BJ (cell line): ENCODE measurements around the gene ECE2. TPM values are rescaled to one million over a fixed set of nuclear protein-coding genes. Genes with fewer than 3 reads are reported as not detected.
"Not testable (repeated sequence)": the region's sequence is repeated elsewhere in the genome, so short reads cannot be mapped to it uniquely, and the experiment has no call there.

ENCODE experiments used
- CTCF ChIA-PET: fragments of 350-600 bp; formaldehyde crosslinking; extraction: SDS; loops from one replicate; lab custom pipeline; 2021; ENCODE audit warnings: antibody characterized with exemption, inconsistent platforms; lab: Yijun Ruan, JAX
- POLR2A ChIA-PET: fragments of 300-600 bp; sonication (Branson Sonifier 250); formaldehyde crosslinking; extraction: SDS; loops from one replicate; lab custom pipeline; 2021; ENCODE audit warnings: antibody characterized with exemption; lab: Charles Lee
- DNase-seq: peaks from one replicate; pipeline ENCODE4 v3.0.0-alpha.2; 2011; ENCODE audit warnings: low read depth
- H3K27me3 ChIP-seq: 2 replicates; pipeline ENCODE4 v1.6.0; 2011; ENCODE audit warnings: low read length; ENCODE audit not compliant: control insufficient read depth, insufficient read depth
- H3K36me3 ChIP-seq: 2 replicates; pipeline ENCODE4 v1.5.1; 2011; ENCODE audit warnings: low read length; ENCODE audit not compliant: control insufficient read depth, insufficient read depth
- H3K4me3 ChIP-seq: 2 replicates; pipeline ENCODE4 v1.5.1; 2011; ENCODE audit warnings: low read depth, mild to moderate bottlenecking, control low read depth, low read length
- CTCF ChIP-seq: IDR thresholded peaks from 2 replicates; pipeline ENCODE4 v1.5.1; 2011; ENCODE audit warnings: low read depth, mild to moderate bottlenecking, control low read depth, inconsistent platforms, low read length, moderate library complexity; ENCODE audit not compliant: insufficient read depth
- polyA plus RNA-seq: library from polyadenylated mRNA; depleted of rRNA; stranded (reverse); fragments of >200 nt; gene quantifications from 2 replicates; pipeline ENCODE4 v1.2.3, GENCODE V29; 2011

The ECE2 gene
- polyA plus RNA-seq, 1 experiment: not detected

DNA sequence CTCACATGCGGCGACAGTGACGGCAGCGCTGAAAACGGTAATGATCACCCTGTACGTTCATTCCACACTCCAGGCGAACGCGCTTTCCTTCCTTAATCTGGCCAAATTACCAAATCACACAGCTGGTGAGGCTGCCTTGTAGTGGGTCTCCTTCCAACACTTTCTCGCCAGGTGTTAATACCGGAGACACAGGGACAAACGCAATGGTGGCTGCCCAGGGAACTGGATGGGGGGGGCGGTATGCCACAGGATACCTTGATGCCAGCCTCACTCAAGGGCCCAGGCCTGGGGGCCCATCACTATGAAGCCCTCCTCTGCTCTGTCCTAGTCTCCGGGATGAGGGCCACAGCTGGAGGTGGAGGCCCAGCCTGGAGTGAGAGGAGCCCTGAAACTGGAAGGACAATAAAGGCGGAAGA lies 13.1 kb upstream of the ECE2 start:
- H3K36me3 ChIP-seq: no peaks in the 10 kb centered on the region
- TF ChIP-seq CTCF: no peak
- ChIA-PET CTCF (interaction anchor here (0.8 kb wide), 1 partner anchor 794 kb away, joined by 3 read pairs; no protein-coding TSS in a partner anchor), POLR2A (no interaction called here)
- H3K4me3 ChIP-seq: no peak overlapping the region
- DNase-seq: no peak
- H3K27me3 ChIP-seq: peaks cover 11% of the 10 kb centered on the region

DNA sequence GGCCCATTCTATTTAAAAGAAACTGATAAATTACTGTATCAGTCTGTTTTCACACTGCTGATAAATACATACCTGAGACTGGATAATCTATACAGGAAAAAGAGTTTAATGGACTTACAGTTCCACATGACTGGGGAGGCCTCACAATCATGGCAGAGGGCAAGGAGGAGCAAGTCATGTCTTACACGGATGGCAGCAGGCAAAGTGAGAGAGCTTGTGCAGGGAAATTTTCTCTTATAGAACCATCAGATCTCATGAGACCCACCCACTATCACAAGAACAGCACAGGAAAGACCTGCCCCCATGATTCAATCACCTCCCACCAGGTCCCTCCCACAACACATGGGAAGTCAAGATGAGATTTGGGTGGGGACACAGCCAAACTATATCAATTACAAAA lies 8.6 kb upstream of the ECE2 start:
- H3K36me3 ChIP-seq, H3K27me3 ChIP-seq, DNase-seq, H3K4me3 ChIP-seq, POLR2A ChIA-PET: not testable (repeated sequence)
- CTCF ChIA-PET: interaction anchor here (1.2 kb wide), 1 partner anchor 27 kb away, joined by 3 read pairs; no protein-coding TSS in a partner anchor

GRCh38 chr3:184272269-184272668 lies 3.6 kb upstream of the ECE2 start:
- no peak for DNase-seq
- H3K4me3 ChIP-seq: no peak overlapping the region
- CTCF ChIA-PET: interaction anchor here (2.0 kb wide), 1 partner anchor 17 kb away, joined by 10 read pairs; no protein-coding TSS in a partner anchor
- peaks cover 23% of the 10 kb centered on the region for H3K27me3 ChIP-seq
- POLR2A ChIA-PET: no interaction called here
- TF ChIP-seq CTCF: no peak
- no peaks in the 10 kb centered on the region for H3K36me3 ChIP-seq

- H3K4me3 ChIP-seq: no peak overlapping the region
- no peaks in the 10 kb centered on the region for H3K36me3 ChIP-seq
- no peak for TF ChIP-seq CTCF
- no peak for DNase-seq
- POLR2A ChIA-PET: no interaction called here
- H3K27me3 ChIP-seq: peaks cover 37% of the 10 kb centered on the region
- CTCF ChIA-PET: no interaction called here
These were observed 481 bp upstream of the ECE2 start for GRCh38 chr3:184275381-184275701.

GRCh38 chr3:184277366-184277765 lies 1.5 kb downstream of the ECE2 start:
- CTCF ChIA-PET: no interaction called here
- POLR2A ChIA-PET: no interaction called here
- no peak for TF ChIP-seq CTCF

DNA sequence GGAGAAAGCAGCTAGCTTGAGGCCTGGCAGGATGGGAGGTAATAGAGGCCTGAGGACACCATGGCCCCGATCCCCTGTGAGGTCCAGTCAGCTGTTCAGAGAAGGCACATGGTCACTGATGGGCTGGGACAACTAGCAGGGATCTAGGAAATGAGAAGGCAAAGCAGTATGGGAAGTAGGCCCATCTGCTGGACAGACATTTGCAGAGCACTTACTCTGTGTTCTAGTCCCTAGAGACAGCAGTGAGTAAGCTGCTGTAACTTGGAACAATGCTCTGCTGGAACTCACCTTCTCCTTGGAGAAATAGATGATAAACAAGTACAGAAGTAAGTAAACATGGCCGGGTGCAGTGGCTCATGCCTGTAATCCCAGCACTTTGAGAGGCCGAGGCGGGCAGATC lies 7.1 kb downstream of the ECE2 start:
- no peak for DNase-seq
- CTCF ChIA-PET: interaction anchor here (2.0 kb wide), 1 partner anchor 55 kb away, joined by 6 read pairs; no protein-coding TSS in a partner anchor

More at GRCh38 chr3:184277366-184277765, 1.5 kb downstream of the ECE2 start:
- Histone ChIP-seq H3K4me3 (no peak overlapping the region), H3K27me3 (peaks cover 39% of the 10 kb centered on the region), H3K36me3 (no peaks in the 10 kb centered on the region)
- no peak for DNase-seq

More for the DNA sequence above, 7.1 kb downstream of the ECE2 start:
- no peak for TF ChIP-seq CTCF
- no peak overlapping the region for H3K4me3 ChIP-seq
- POLR2A ChIA-PET: no interaction called here
- no peaks in the 10 kb centered on the region for H3K36me3 ChIP-seq
- peaks cover 13% of the 10 kb centered on the region for H3K27me3 ChIP-seq
